A549 (cell line): ENCODE data around the gene TUSC2. TPM values are rescaled to one million over a fixed set of nuclear protein-coding genes. Genes with fewer than 3 reads are reported as not detected.
A peak's percentile ranks its signal among the peaks of the same experiment; 100 is the strongest.

Experiments
- ATAC-seq, 2 experiments: fragments of 200-7000 bp in 1 of 2; fragments of >200 bp in 1 of 2; cut with Nextera tagmentation in 1 of 2; cut with Tn5 transposase in 1 of 2; 3 replicates each; pipeline versions ENCODE4 v1.8.0 to v1.9.1; 2018 to 2020; ENCODE audit warnings: mild to moderate bottlenecking in 1 of 2, moderate library complexity in 1 of 2
- CTCF ChIA-PET: fragments of 300-600 bp; sonication (Branson Sonifier 250); formaldehyde crosslinking; extraction: SDS; loops from one replicate; lab custom pipeline; 2021; ENCODE audit warnings: antibody characterized with exemption, inconsistent platforms; lab: Yijun Ruan, JAX
- POLR2A ChIA-PET: fragments of 350-600 bp; formaldehyde crosslinking; extraction: SDS; loops from one replicate; lab custom pipeline; 2021; ENCODE audit warnings: antibody characterized with exemption, inconsistent platforms; lab: Yijun Ruan, JAX
- DNase-seq, 2 experiments: peaks; one replicate each; pipeline versions ENCODE4 v3.0.0 to v3.0.0-alpha.2; 2011 to 2016; ENCODE audit warnings: low read depth in 1 of 2, low spot score in 1 of 2
- FAIRE-seq: peaks from 2 replicates; lab custom pipeline; 2011; peaks lifted over from hg19 to GRCh38; lab: Jason Lieb, UNC
- H3K27ac ChIP-seq, 2 experiments: fragments of >200 bp; sonication (Bioruptor Twin); formaldehyde crosslinking; 3 replicates each; pipeline ENCODE4 v1.5.1; 2016 to 2017
- H3K4me1 ChIP-seq: fragments of >200 bp; sonication (Bioruptor Twin); formaldehyde crosslinking; 3 replicates; pipeline ENCODE4 v1.6.1; 2016
- H3K4me2 ChIP-seq: fragments of >200 bp; sonication (Bioruptor Twin); formaldehyde crosslinking; 3 replicates; pipeline ENCODE4 v1.6.1; 2016
- H3K4me3 ChIP-seq: fragments of >200 bp; sonication (Bioruptor Twin); formaldehyde crosslinking; 3 replicates; pipeline ENCODE4 v1.5.1; 2016
- H3K9me3 ChIP-seq: fragments of >200 bp; sonication (Bioruptor Twin); formaldehyde crosslinking; 3 replicates; pipeline ENCODE4 v1.6.1; 2016
- BCL3 ChIP-seq: fragments of >200 bp; sonication (Bioruptor Twin); formaldehyde crosslinking; IDR thresholded peaks from 3 replicates; pipeline ENCODE4 v1.6.1; 2016
- CHD2 ChIP-seq: fragments of 150-350 bp; IDR thresholded peaks from 2 replicates; pipeline ENCODE4 v1.6.1; 2014; ENCODE audit warnings: low read length; ENCODE audit not compliant: partially characterized antibody
- CHD4 ChIP-seq: fragments of 200-600 bp; sonication (generic); IDR thresholded peaks from 2 replicates; pipeline ENCODE4 v1.6.1; 2016; ENCODE audit warnings: antibody characterized with exemption, mild to moderate bottlenecking, borderline replicate concordance
- CTCF ChIP-seq: fragments of >200 bp; sonication (Bioruptor Twin); formaldehyde crosslinking; IDR thresholded peaks from 3 replicates; pipeline ENCODE4 v1.5.1; 2016
- E2F6 ChIP-seq: IDR thresholded peaks from 2 replicates; pipeline ENCODE4 v1.6.1; 2012; ENCODE audit warnings: low read depth, borderline replicate concordance
- FOSB ChIP-seq: fragments of 250-450 bp; sonication (Bioruptor Pico); IDR thresholded peaks from 2 replicates; pipeline ENCODE4 v1.5.0; 2020; ENCODE audit warnings: mild to moderate bottlenecking, moderate library complexity
- FOXS1 ChIP-seq: fragments of 250-450 bp; sonication (Bioruptor Pico); IDR thresholded peaks from 2 replicates; pipeline ENCODE4 v1.5.0; 2020; ENCODE audit warnings: mild to moderate bottlenecking, moderate library complexity
- GATA3 ChIP-seq: IDR thresholded peaks from 2 replicates; pipeline ENCODE4 v1.6.1; 2012; ENCODE audit warnings: borderline replicate concordance
- HOXB5 ChIP-seq: fragments of 250-450 bp; sonication (Bioruptor Pico); IDR thresholded peaks from 2 replicates; pipeline ENCODE4 v1.5.0; 2020; ENCODE audit warnings: mild to moderate bottlenecking, moderate library complexity
- JUN ChIP-seq, 2 experiments: fragments of >200 bp; sonication (Bioruptor Twin); formaldehyde crosslinking; IDR thresholded peaks; 2 replicates in 1 of 2; 3 replicates in 1 of 2; pipeline ENCODE4 v1.6.1; 2016 to 2017
- KDM1A ChIP-seq: fragments of 200-600 bp; sonication (generic); IDR thresholded peaks from 2 replicates; pipeline ENCODE4 v1.6.1; 2016; ENCODE audit warnings: low read depth, mild to moderate bottlenecking
- KDM5A ChIP-seq: fragments of 200-600 bp; sonication (generic); IDR thresholded peaks from 2 replicates; pipeline ENCODE4 v1.6.1; 2016; ENCODE audit warnings: antibody characterized with exemption, mild to moderate bottlenecking
- NFE2L2 ChIP-seq: fragments of 150-350 bp; conservative IDR thresholded peaks from 2 replicates; pipeline ENCODE4 v1.6.1; 2014; ENCODE audit warnings: low read length
- PHF8 ChIP-seq: fragments of 200-600 bp; sonication (generic); IDR thresholded peaks from 2 replicates; pipeline ENCODE4 v1.6.1; 2016; ENCODE audit warnings: low read depth, mild to moderate bottlenecking, antibody characterized with exemption, moderate library complexity, borderline replicate concordance
- POLR2A ChIP-seq: IDR thresholded peaks from 2 replicates; pipeline ENCODE4 v1.6.1; 2012; ENCODE audit warnings: mild to moderate bottlenecking, low read length
- RARB ChIP-seq: fragments of 250-450 bp; sonication (Bioruptor Pico); IDR thresholded peaks from 2 replicates; pipeline ENCODE4 v1.8.0; 2021; ENCODE audit warnings: mild to moderate bottlenecking, moderate library complexity
- RCOR1 ChIP-seq: fragments of 150-350 bp; IDR thresholded peaks from 2 replicates; pipeline ENCODE4 v1.6.1; 2014; ENCODE audit warnings: antibody characterized with exemption, low read length, low read depth
- REST ChIP-seq: fragments of 200-600 bp; sonication (generic); IDR thresholded peaks from 2 replicates; pipeline ENCODE4 v1.6.1; 2016; ENCODE audit warnings: antibody characterized with exemption, mild to moderate bottlenecking, moderate library complexity
- RNF2 ChIP-seq: fragments of 200-600 bp; sonication (generic); IDR thresholded peaks from 2 replicates; pipeline ENCODE4 v1.6.1; 2016; ENCODE audit warnings: low read depth, mild to moderate bottlenecking, antibody characterized with exemption, moderate library complexity, borderline replicate concordance
- ZFP36 ChIP-seq: fragments of 450-650 bp; IDR thresholded peaks from 2 replicates; pipeline ENCODE4 v1.6.1; 2014; ENCODE audit warnings: borderline replicate concordance; ENCODE audit not compliant: partially characterized antibody
- ZSCAN20 ChIP-seq: fragments of 250-450 bp; sonication (Bioruptor Pico); IDR thresholded peaks from 2 replicates; pipeline ENCODE4 v1.8.0; 2022; ENCODE audit warnings: mild to moderate bottlenecking, moderate library complexity
- WGBS: methylation state at CpG from one replicate; pipeline ENCODE4 v1.1.6; 2017; ENCODE audit errors: missing lambda C conversion rate; 5-methylcytosine and 5-hydroxymethylcytosine counted together
- polyA minus RNA-seq: library from RNA; depleted of rRNA, polyadenylated mRNA; stranded (reverse); fragments of >200 nt; gene quantifications from 2 replicates; pipeline ENCODE4 v1.2.3, GENCODE V29; 2011; rRNA and poly(A)+ RNA removed
- polyA plus RNA-seq, 4 experiments: library from polyadenylated mRNA; depleted of rRNA in 3 of 4; stranded (reverse); fragments of >200 nt; fragmentation: RNase III in 1 of 4; extraction: RNeasy Plus Mini Kit Qiagen cat#74134 plus additional on column Dnase treatment in 1 of 4; gene quantifications; 2 replicates in 3 of 4; 3 replicates in 1 of 4; pipeline ENCODE4 v1.2.3, GENCODE V29; 2011 to 2017
- TF ChIP-seq, protein P1 (sequence below): fragments of >200 bp; sonication (Bioruptor Twin); formaldehyde crosslinking; IDR thresholded peaks from 2 replicates; pipeline ENCODE4 v1.6.1; 2016
- TF ChIP-seq, protein P2 (sequence below): fragments of 150-350 bp; IDR thresholded peaks from 2 replicates; pipeline ENCODE4 v1.6.1; 2014; ENCODE audit warnings: low read depth, mild to moderate bottlenecking, low read length
- TF ChIP-seq, protein P3 (sequence below): fragments of 250-450 bp; sonication (Bioruptor Pico); IDR thresholded peaks from 2 replicates; pipeline ENCODE4 v1.5.0; 2020; ENCODE audit warnings: low read depth, mild to moderate bottlenecking, moderate library complexity
- TF ChIP-seq, protein P4 (sequence below): IDR thresholded peaks from 2 replicates; pipeline ENCODE4 v1.6.1; 2012
- TF ChIP-seq, protein P5 (sequence below): IDR thresholded peaks from 2 replicates; pipeline ENCODE4 v1.6.1; 2012

The TUSC2 gene, protein sequence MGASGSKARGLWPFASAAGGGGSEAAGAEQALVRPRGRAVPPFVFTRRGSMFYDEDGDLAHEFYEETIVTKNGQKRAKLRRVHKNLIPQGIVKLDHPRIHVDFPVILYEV
- polyA plus RNA-seq (2011; rRNA removed) (23.5 and 26.7 TPM in 2 replicates), polyA plus RNA-seq (2017; fragmentation: RNase III; extraction: RNeasy Plus Mini Kit Qiagen cat#74134 plus additional on column Dnase treatment) (18.2 to 19.9 TPM (median 18.8 TPM) in 3 replicates), polyA minus RNA-seq (14.5 and 15.7 TPM in 2 replicates)
- polyA plus RNA-seq (2012; cell fraction: cytosol; rRNA removed), result 34.4 and 42.5 TPM in 2 replicates
- 37.2 and 48.2 TPM in 2 replicates for polyA plus RNA-seq (2012; cell fraction: nucleus; rRNA removed)

DNA sequence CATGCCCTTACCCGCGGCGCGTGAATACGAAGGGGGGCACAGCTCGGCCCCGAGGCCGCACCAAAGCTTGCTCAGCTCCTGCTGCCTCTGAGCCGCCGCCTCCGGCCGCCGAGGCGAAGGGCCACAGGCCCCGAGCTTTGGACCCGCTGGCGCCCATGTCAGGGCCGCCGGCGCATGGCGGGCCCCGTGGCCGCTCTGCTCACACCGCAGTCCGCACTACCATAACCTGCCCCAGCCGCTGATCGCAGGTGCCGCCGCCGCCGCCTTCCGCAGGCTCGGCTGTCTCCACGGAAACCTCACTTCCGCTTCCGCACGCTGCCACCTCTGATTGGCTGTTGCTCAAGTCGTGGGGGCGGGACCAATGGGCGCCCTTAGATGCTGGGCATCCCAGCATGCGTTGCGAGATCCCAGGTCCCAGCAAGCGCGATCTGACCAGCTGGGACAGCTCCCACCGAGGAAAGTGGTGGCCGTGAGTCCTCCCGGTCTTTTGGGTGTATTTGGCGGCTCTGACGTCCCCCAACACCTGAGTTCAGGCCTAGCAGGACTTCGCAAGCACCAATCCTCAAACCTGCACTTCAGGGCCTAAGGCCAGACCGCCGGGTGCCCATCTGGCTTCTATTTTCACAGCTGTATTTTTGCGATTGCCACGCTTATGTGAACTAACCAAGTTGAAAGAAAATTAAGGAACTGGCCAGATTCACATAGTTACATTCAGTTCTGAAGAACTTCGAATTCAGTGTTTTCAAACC lies at the start of gene TUSC2:
TUSC2 (minus strand) TSS at position 281 of the 749 bp plus-strand sequence; CDS start at position 157, 124 bp downstream.
- H3K4me3 ChIP-seq, result peak within 1 kb of the TSS; percentile 71
- POLR2A ChIA-PET, result interaction anchor here (0.6 to 2.1 kb wide), 5 partner anchors 9 to 68 kb away, joined by 3 to 27 read pairs (median 12); partner anchors contain the start of genes CYB561D2, IFRD2 and NPRL2
- peak within 1 kb of the TSS; percentile 77 to 98 for H3K27ac ChIP-seq
- CTCF ChIA-PET, result interaction anchor here (0.6 to 1.9 kb wide), 7 partner anchors 10 to 134 kb away, joined by 3 to 8 read pairs (median 3); no protein-coding TSS in a partner anchor
- WGBS, result 8% methylated on average over 11 of the region's 55 CpGs
- peak; percentile 82 to 91 for ATAC-seq
- FAIRE-seq, result no peak
- peak within 1 kb of the TSS; percentile 95 for H3K4me2 ChIP-seq
- H3K4me1 ChIP-seq, result peaks cover 16% of the 10 kb centered on the region
- H3K9me3 ChIP-seq, result no peaks in the 10 kb centered on the region
- peak; percentile 93 to 96 for DNase-seq
- TF ChIP-seq POLR2A (peak; percentile 72), RNF2 (no peak), NFE2L2 (no peak), KDM1A (no peak), JUN (IDR thresholded peaks at IDR 0.05) (peak in 1 of 2 experiments; percentile 43; a peak in 1 of 5 replicates), E2F6 (no peak), GATA3 (no peak), HOXB5 (no peak), FOSB (CRISPR knock-in tag) (0 out of 2 replicates have a peak, but pooled peaks have one; percentile 31), RCOR1 (no peak), BCL3 (peak; percentile 29; the same call in 1 of the 3 replicates), CHD2 (no peak), ZFP36 (no peak), CTCF (no peak), ZSCAN20 (CRISPR knock-in tag) (no peak), RARB (CRISPR knock-in tag) (no peak), KDM5A (peak; percentile 42), REST (no peak), FOXS1 (no peak), CHD4 (no peak), PHF8 (peak; percentile 39; the same call in 1 of the 2 replicates)
- TF ChIP-seq, protein P1, sequence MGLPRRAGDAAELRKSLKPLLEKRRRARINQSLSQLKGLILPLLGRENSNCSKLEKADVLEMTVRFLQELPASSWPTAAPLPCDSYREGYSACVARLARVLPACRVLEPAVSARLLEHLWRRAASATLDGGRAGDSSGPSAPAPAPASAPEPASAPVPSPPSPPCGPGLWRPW, result no peak
- TF ChIP-seq, protein P2, sequence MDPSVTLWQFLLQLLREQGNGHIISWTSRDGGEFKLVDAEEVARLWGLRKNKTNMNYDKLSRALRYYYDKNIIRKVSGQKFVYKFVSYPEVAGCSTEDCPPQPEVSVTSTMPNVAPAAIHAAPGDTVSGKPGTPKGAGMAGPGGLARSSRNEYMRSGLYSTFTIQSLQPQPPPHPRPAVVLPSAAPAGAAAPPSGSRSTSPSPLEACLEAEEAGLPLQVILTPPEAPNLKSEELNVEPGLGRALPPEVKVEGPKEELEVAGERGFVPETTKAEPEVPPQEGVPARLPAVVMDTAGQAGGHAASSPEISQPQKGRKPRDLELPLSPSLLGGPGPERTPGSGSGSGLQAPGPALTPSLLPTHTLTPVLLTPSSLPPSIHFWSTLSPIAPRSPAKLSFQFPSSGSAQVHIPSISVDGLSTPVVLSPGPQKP, result no peak
- TF ChIP-seq, protein P3, sequence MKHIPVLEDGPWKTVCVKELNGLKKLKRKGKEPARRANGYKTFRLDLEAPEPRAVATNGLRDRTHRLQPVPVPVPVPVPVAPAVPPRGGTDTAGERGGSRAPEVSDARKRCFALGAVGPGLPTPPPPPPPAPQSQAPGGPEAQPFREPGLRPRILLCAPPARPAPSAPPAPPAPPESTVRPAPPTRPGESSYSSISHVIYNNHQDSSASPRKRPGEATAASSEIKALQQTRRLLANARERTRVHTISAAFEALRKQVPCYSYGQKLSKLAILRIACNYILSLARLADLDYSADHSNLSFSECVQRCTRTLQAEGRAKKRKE, result no peak
- TF ChIP-seq, protein P4, sequence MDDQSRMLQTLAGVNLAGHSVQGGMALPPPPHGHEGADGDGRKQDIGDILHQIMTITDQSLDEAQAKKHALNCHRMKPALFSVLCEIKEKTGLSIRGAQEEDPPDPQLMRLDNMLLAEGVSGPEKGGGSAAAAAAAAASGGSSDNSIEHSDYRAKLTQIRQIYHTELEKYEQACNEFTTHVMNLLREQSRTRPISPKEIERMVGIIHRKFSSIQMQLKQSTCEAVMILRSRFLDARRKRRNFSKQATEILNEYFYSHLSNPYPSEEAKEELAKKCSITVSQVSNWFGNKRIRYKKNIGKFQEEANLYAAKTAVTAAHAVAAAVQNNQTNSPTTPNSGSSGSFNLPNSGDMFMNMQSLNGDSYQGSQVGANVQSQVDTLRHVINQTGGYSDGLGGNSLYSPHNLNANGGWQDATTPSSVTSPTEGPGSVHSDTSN, result peak; percentile 24
- TF ChIP-seq, protein P5, sequence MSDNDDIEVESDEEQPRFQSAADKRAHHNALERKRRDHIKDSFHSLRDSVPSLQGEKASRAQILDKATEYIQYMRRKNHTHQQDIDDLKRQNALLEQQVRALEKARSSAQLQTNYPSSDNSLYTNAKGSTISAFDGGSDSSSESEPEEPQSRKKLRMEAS, result peak; percentile 36; the same call in 1 of the 2 replicates
